HG03108 (cell line): ENCODE results near the gene PDE6G.
A peak's percentile ranks its signal among the peaks of the same experiment; 100 is the strongest.
"Not testable (repeated sequence)": the region's sequence is repeated elsewhere in the genome, so short reads cannot be mapped to it uniquely, and the experiment has no call there.

Source experiments
- ATAC-seq: cut with Tn5 transposase; IDR thresholded peaks from one replicate; pipeline ENCODE4 v1.9.1; 2021; ENCODE audit warnings: moderate library complexity; ENCODE audit not compliant: unreplicated experiment

The PDE6G gene

DNA sequence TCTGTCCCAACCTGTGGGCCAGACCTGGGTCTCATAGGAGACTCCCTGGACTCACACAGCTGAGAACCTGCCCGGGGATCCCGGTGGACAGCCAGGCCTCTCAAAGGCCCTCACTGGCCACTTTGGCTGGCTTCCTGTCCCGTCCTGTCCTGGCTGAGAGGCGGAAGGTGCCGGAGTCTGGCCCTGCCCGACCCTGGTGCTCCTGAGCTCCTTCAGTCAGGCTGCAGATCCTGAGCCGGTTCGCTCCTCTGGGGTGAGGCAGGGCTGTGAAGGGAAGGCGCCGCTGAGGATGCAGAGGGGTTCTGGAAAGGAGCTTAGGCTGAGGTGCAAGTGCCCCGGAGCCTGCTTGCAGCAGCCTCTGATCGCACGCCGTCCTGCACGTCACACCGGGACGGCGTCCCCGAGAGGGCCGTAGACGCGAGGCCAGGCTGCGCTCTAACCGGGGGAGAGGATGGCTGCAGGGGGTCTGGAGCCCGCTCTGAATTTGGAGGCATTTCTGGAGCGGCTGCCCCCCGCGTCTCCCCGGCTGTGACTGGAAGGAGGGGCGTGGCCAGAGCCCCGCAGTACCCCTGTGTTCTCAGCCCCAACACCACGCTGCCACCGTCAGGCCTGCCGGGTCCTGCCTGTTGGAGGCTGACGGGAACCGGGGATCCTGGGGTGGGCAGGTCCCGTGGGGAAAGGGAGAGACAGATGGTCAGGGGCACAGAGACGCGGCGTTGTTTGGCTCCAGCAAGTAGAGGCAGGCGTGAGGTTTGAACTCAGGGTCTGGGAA lies 31.6 kb upstream of the PDE6G start:
- no peak for ATAC-seq

DNA sequence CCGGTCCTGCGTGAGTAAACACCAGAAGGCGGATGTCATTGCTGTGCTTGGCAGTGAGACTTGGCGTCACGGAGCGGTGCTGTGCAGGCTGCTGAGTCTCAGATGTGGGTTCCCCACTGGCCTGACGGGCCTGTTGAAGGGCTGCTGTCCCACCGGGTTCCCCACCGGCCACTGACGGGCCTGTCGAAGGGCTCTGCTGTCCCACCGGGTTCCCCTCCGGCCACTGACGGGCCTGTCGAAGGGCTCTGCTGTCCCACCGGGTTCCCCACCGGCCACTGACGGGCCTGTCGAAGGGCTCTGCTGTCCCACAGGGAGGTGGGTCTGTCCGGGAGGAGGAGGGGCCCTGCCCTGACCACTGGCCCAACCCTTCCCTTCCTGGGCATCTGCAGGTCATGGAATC lies 30.3 kb upstream of the PDE6G start:
- no peak for ATAC-seq

DNA sequence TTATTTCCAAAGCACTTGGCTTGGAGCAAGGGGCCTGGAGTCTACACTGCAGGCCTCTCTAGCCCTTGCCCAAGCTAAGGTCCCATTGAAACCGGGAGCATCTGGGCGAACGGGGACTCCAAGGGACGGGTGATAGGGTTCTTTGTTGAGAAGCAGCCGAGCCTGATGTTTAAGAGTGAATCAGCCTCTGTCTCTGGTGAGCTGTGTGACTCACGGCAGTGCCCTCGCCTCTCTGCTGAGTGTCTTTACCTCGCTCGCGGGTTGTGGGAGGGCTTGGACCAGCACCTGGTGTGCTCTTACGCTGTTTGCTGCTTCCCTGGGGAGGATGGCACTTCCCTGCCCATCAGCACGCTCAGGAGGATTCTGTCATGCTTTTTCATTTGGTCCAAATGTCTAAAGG lies 28.8 kb upstream of the PDE6G start:
- ATAC-seq: no peak

DNA sequence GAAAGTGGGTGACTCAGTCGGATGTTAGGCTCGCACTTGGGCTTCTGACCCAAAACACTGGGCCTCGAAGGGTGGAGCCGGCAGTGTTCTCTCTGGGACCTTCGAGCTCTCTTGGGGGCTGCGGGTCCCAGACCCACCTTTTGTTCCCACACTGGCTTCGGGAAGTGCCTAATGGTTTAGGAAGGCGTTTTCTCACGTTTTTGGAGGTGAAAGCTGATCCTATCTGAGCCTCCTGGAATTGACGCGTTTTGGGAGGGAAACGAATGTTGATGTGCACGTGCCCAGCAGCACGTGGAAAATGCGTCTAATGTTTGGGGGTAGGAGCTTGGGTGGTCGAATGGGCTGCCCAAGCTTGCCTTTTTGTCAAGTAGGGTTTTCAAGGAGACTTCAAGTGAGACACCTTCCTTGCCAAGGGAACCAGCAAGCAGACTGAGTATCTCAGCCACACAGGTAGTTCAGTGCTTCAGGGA lies 28.1 kb upstream of the PDE6G start:
- no peak for ATAC-seq

DNA sequence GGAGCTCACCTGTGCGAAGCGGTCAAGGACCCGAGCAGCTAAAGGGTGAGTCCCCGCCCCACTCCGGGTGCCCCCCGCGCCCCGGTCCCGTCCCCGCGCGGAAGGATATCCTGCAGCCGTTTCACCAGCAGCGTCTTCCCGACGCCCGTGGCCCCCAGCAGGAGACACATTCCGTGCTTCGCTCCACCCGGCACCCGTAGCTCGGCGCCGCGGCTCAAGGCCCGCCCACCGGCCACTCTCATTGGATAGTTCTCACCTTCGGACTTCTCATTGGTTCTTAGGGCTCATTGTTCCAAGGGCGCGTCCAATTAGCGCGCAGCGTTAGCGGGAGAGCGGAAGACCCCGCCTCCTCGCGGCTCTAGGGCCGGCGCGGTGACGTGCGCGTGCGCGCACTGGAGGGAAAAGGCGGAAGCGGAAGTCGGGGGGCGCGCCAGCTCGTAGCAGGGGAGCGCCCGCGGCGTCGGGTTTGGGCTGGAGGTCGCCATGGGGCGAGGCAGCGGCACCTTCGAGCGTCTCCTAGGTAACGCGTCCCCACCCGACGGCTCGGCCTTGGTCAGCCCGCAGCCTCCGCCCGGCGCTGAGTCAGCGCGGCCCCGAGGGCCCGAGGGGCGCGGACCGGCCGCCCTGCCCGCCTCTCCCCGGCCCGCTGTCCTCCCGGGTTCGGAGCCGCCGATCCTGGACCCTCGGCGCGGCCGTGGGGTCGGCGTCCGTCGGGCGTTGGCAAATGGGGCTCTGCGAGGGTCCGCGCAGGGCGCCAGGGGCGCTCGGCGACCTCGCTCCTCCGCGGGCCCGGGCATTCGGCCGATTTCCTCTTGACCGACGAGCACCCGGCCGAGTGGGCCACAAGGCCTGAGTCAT lies 27.5 kb upstream of the PDE6G start, which contains the start of the genes ARL16 and HGS:
Gene ARL16, minus strand, starts transcription at position 214 of the 858 bp plus-strand sequence. Its CDS starts 44 bp downstream, at position 170.
Gene HGS, plus strand, starts transcription at position 428 of the 858 bp plus-strand sequence. Its CDS starts 56 bp downstream, at position 484.
- peak; percentile 92 for ATAC-seq

DNA sequence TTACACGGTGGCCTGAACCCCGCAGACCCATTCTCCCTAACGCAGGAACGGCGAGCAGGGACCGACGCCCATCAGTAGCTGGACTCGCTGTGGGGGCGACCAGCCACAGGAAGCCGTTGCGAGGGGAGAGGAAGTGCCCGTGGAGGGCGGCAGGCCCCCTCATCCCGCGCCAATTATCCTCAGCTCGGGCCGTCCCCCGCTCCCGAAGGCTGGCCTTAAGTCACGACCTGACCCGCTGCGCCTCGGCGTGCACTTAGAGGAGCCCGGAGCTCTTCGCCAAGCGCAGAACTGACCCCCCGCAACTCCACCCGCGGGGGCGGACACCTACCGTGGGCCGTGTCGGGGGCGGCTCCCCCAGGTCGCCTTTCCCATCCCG lies 26.9 kb upstream of the PDE6G start:
- peak; percentile 17 for ATAC-seq

DNA sequence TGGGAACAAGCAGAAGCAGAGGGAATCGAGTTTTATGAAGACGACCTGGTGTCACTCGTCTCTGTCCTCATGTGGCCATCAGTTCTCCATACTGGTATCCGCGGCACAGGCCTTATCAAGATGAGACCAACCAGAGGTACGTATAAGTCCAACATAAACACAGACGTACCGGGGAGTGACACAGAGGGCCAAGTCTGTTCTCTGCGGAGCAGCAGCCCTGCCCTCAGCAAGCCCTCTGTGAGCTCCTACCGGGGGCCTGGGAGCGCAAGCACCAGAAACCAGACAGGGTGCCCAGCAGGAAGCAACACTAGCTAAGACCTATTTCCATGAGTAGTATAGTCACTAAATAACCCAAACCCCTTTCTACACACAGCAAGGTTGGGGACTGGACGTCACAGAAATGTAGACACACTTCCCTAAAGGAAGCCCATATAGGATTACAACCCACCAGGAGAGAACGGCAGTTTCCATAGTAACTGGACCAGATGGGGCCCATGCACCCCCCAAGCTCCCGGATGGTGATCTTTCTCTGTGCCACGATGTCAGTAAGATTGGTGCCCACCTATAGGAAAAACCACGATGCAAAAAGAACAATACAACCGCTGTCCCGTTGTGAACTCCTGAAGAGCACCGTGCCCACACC lies 26.3 kb upstream of the PDE6G start:
- no peak for ATAC-seq

DNA sequence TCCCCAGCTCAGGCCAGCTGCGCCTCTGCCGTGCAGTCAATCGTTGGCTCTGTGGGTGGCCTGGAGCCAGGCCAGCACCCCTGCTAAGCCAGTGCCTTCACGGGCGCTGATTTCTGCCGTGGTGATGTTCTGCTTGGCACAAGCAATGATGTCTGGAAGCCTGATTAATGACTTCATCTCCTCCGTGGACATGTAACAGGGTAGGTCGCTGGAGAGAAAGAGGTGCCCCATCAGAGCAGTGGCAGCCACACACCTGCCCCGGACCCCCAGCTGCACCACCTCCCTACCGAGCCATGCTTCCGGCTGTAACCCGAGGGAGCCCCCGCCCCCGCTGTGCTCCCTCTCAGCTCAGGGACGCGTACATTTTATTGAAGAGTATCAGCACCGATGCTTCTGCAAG lies 25.3 kb upstream of the PDE6G start:
- no peak for ATAC-seq

DNA sequence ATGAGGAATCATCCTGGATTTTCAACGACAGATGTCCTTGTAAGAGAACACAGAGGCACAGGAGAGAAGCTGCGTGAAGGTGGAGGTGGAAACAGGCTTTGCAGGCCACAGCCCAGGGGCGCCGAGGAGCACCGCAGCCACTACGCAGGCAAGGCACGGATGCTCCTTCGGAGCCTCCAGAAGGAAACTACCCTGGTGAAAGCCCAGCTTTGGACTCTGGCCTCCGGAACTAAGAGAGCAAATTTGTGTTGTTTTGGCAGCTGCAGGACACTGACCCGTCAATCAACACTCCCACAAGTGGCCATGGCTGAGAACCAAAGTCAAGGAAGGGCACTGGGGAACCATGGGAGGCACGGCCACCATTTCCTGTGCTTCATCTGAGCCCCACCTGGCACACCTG lies 23.8 kb upstream of the PDE6G start:
- ATAC-seq: no peak

DNA sequence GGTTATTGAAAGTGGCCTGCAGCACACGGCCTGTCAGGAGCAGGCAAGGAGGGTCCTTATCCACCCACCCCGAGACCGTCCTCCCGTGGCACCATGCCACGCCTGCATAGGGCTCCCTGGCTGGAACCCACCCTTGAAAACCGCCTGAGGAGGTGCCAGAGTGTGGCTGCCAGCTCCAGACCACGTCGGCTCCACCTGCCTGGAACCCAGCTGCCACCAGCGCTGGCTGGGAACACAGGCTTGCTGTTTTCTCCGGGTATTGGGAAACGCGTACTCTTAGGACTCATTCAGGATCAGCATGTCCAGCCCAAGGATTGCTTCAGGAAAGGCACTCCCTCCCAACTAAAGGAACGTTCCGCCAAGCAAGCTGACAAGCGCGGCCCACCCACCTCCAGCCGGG lies 20.6 kb upstream of the PDE6G start:
- no peak for ATAC-seq

DNA sequence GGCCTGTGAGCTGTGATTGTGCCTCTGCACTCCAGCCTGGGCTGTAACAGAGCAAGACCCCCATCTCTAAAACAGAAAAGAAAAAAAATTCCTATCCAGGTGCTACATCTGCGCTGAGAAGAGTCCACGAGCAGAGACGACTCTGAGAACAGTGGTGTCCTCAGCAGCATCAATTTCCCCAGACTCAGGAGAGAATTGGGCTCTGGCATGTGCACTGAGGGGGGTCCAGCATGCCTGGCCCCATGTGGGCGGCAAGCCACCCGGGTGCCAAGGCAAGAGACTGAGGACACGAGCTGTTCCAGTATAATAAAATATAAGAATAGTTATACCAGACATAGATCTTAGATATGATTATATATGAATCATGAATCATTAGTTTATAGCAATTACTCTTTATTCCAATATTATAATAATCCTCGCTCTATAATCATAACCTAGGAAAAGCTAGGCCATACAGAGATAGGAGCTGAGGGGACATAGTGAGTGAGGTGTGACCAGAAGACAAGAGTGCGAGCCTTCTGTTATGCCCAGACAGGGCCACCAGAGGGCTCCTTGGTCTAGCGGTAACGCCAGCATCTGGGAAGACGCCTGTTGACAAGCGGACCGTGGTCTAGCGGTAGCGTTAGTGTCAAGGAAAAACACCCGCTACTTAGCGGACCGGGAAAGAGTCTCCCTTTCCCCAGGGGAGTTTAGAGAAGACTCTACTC lies 19.3 kb upstream of the PDE6G start:
- ATAC-seq: not testable (repeated sequence)

DNA sequence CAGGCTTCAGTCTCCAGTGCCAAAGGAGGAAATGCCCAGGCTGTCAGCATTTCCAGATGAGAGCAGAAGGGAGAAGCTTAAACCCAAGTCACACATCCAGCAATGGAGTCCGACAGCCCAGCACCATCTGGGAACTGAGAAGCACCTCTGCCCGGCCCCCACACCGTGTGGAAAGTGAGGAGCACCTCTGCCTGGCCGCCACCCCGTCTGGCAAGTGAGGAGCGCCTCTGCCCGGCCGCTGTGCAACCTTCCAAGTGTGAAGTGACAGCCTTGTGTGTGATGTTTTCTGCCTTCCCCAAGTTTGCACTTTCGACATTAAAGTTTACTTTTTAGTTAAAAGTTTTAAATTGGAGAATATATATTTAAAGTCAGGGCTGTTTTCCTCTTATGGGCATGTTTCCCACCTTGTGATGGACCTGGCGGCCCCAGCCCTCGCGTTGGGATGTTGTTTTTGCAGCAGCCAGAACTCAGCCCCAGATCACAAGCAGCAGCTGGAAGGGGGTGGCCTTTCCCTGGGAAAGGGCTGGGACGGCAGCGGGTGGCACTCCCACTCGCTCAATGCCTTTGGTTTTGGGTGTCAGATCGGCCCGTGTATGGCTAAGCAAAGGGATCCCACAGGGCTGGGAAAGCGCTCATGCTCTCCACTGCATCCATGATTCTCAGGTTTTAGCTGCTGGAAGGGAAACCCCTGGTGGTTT lies 17.4 kb upstream of the PDE6G start:
- ATAC-seq: no peak

DNA sequence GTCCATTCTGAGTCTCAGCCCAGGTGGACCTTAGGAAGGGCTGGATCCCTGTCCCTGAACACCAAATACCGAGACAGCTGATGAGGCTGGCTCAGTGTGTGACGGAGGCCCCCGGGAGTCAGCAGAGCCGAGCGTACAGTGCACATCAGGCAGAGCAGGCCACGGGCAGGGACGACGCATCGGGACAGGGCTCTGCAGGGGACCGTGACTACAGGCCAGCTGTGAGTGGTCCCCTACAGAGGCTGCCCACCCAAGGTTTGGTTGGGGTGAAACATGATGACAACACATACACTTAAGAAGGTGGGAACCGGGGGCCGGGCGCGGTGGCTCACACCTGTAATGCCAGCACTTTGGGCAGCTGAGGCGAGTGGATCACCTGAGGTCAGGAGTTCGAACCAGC lies 16.6 kb upstream of the PDE6G start:
- no peak for ATAC-seq

DNA sequence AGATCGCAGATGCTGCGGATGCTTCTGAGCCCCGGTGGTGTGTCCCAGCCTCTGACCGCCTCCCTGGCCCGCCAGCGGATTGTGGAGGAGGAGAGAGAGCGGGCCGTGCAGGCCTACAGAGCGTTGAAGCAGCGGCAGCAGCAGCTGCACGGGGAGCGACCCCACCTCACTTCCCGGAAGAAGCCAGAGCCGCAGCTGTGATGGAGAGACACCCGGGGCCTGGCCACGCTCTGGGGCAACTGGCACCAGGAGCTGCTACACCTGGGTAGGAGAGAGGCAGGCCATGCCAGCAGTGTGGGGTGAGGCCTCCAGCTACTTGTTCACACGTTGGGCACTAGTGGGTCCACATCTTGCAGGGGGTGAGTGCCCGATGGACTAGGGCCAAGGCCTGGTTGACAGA lies 16.2 kb upstream of the PDE6G start:
- no peak for ATAC-seq

DNA sequence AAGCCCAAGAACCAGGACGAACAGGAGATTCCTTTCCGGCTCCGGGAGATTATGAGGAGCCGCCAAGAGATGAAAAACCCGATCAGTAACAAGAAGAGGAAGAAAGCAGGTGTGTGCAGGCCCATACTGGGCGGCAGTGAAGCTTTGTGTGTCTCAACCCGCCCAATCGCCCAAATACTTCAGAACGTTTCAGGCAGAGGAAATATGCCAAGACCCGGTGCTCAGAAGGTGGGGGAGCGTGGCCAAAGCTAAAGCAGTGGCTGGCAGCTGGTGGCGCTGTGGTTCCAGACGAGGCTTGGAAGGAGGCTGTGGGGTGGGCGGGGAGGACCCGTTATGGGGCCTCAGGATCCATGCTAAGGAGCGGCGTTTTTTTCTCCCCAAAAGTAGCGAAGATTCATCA lies 11.4 kb upstream of the PDE6G start:
- no peak for ATAC-seq

DNA sequence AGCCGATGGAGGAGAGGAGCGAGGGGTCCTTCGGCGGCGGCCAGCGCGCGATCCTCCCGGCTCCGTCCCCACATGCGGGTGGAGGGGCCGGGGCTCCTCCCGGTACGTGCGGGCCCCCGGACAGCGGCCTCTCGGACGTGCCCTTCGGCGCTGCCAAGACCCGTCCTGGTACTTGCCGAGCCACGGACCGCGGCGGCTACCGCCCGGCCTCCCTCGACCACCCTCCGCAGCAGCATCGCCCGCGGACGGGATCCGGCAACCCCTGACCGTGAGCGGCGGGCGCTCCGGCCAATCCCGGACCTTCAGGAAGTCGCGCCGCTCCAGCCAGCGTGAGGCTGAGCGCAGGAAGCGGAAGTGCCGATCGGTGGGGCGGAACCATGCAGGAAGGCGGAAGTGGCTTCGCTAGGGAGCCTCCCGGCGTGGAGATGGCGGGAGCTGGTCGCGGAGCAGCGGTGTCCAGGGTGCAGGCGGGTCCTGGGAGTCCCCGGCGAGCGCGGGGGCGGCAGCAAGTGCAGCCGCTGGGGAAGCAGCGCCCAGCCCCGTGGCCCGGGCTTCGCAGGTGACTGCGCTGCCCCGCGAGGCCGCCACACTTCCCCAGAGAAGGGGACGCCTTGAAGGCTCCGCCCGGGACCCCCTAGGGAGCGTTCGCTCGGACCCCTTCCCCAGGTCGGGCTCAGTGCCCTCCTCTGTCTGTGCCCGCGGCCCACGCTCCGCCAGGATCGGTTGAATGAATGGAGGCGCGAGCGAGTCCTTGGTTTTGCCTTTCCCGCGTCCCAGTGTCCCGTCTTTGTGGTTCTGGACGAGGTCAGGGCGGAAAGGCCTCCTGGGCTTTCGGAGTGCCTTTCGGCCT lies 10.2 kb upstream of the PDE6G start, which contains the start of the genes CCDC137 and OXLD1:
Gene CCDC137, plus strand, starts transcription at position 396 of the 850 bp plus-strand sequence. Its CDS starts 30 bp downstream, at position 426.
Gene OXLD1, minus strand, starts transcription at position 264 of the 850 bp plus-strand sequence. Its CDS starts 28 bp downstream, at position 236.
- ATAC-seq: peak; percentile 91

DNA sequence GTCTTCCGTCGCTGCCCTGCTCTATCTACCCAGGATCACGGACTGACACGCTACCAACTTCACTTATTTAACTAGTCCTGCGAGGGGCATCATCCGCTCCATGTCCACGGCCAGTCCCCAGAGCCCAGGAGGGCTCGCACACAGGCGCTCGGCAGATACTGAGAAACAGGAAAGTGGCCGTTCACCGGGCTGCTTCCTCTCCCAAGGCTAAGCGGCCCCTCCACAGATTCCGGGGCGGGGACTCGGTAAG lies 9.7 kb upstream of the PDE6G start:
- peak; percentile 15 for ATAC-seq

DNA sequence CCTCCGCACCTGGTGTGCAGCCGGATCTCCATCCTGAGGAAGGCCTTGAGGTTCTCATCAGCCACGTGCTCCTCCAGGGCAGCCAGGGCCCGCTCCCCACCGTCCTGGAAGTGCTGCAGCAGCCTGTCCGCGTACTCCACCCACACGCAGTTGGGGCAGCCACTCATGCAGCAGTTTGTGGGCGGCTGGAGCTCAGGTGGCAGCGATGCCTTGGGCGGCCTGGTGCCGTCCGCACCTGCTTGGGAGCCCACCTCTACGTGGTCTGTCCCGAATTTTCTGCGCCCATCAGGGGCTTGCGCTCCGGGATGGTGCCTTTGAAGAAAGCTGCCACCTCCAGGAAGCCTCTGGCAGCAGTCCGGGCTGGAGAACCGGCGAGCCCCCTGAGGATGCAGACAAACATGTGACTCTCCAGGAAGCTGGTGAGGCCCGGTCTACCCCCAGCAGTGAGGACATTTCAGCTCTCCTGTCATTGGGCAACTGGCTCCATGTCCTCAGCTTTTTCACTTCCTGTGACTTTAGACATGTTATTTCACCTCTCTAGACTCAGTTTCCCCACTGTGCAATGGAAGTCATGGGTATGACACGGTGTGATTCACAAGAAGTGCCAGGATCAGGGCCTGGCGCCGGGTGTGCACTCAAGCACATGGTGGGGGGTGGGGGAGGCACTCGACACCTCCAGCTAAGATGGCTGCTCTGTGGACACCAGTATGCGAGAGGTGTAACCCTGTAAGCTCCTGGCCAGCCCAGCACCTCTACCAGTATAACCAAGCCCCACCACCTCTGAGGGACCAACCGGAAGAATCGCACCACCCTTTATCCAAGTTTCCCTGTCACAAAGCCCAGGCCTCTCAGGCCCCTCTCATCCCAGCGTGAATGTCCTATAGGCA lies 9.1 kb upstream of the PDE6G start:
- ATAC-seq: no peak
